Measurements from ENCODE around the gene FTSJ3.

DNA sequence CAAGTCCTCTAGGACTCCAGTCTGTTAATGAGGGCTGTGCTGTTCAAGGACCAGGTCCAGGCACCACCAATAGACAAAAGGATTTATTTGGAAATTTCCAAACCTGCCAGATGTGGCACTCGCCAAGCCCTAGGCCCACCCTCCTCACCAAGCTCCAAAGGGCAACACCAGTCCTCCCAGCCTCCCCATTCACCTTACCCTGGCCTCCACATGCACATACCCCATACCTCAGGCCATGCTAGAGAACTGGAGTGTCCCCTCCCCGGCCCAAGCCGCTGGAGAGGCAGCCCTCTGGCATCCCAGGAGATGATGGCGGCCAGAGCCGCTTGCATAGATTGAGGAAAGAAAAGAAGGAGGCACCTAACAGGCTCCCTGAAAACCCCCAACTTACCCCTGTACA, 4.6 kb upstream of the FTSJ3 start:
- TF ChIP-seq EZH2 (IDR thresholded peaks at IDR 0.05; ENCODE audit: low read depth) (no peak), CTCF (conservative IDR thresholded peaks at IDR 0.05) (no peak)

Data from PC-9 (cell line).